HL-60 (cell line): ENCODE results near the gene JTB.
A peak's percentile ranks its signal among the peaks of the same experiment; 100 is the strongest.

Experiments used
- DNase-seq, 2 experiments: peaks; one replicate each; pipeline ENCODE4 v3.0.0-alpha.2; 2010 to 2020; ENCODE audit warnings: low read depth in 1 of 2, low spot score in 1 of 2
- H3K27ac ChIP-seq: fragments of 250-450 bp; sonication (Bioruptor Pico); replicated peaks from 2 replicates; pipeline ENCODE4 v1.5.1; 2020; ENCODE audit warnings: mild to moderate bottlenecking, moderate library complexity
- H3K27me3 ChIP-seq: fragments of 250-450 bp; sonication (Bioruptor Pico); 2 replicates; pipeline ENCODE4 v1.5.1; 2021; ENCODE audit warnings: mild to moderate bottlenecking, moderate library complexity; ENCODE audit not compliant: insufficient read depth, poor library complexity, severe bottlenecking
- H3K4me3 ChIP-seq: replicated peaks from 2 replicates; pipeline ENCODE4 v1.5.1; 2011; ENCODE audit warnings: mild to moderate bottlenecking, control low read depth, low read length; ENCODE audit not compliant: insufficient read depth
- GABPA ChIP-seq: IDR thresholded peaks from 2 replicates; pipeline ENCODE4 v1.6.1; 2012; ENCODE audit warnings: low read depth
- POLR2AphosphoS5 ChIP-seq: IDR thresholded peaks from 2 replicates; pipeline ENCODE4 v1.6.1; 2012; ENCODE audit warnings: low read depth
- SPI1 ChIP-seq: IDR thresholded peaks from 2 replicates; pipeline ENCODE4 v1.6.1; 2012; ENCODE audit warnings: low read depth, mild to moderate bottlenecking, borderline replicate concordance
- TF ChIP-seq, protein P1 (sequence below): IDR thresholded peaks from 2 replicates; pipeline ENCODE4 v1.6.1; 2012; ENCODE audit warnings: low read depth; ENCODE audit not compliant: insufficient replicate concordance
- TF ChIP-seq, protein P2 (sequence below): IDR thresholded peaks from one replicate; pipeline ENCODE4 v1.5.1; 2011; ENCODE audit warnings: low read length, control low read depth, inconsistent platforms; ENCODE audit not compliant: insufficient read depth

The JTB gene

DNA sequence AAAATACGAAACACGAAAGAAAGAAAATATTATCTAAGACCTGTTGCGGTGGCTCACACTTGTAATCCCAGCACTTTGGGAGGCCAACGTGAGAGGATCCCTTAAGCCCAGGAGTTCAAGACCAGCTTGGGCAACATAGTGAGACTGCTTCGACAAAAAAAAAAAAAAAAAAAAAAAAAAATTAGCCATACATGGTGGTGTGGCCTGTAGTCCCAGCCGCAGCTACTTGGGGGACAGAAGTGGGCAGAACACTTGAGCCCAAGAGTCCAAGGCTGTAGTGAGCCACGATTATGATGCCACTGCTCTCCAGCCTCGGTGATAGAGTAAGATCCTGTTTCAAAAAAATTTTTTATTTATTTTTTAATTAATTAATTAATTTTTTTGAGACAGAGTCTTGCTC, 10.1 kb upstream of the JTB start:
- Histone ChIP-seq H3K27me3 (no peaks in the 10 kb centered on the region), H3K4me3 (peak overlapping the region; percentile 8; the same call in 1 of the 2 replicates), H3K27ac (no peak overlapping the region; the same call in 1 of the 2 replicates)
- TF ChIP-seq, protein P1, sequence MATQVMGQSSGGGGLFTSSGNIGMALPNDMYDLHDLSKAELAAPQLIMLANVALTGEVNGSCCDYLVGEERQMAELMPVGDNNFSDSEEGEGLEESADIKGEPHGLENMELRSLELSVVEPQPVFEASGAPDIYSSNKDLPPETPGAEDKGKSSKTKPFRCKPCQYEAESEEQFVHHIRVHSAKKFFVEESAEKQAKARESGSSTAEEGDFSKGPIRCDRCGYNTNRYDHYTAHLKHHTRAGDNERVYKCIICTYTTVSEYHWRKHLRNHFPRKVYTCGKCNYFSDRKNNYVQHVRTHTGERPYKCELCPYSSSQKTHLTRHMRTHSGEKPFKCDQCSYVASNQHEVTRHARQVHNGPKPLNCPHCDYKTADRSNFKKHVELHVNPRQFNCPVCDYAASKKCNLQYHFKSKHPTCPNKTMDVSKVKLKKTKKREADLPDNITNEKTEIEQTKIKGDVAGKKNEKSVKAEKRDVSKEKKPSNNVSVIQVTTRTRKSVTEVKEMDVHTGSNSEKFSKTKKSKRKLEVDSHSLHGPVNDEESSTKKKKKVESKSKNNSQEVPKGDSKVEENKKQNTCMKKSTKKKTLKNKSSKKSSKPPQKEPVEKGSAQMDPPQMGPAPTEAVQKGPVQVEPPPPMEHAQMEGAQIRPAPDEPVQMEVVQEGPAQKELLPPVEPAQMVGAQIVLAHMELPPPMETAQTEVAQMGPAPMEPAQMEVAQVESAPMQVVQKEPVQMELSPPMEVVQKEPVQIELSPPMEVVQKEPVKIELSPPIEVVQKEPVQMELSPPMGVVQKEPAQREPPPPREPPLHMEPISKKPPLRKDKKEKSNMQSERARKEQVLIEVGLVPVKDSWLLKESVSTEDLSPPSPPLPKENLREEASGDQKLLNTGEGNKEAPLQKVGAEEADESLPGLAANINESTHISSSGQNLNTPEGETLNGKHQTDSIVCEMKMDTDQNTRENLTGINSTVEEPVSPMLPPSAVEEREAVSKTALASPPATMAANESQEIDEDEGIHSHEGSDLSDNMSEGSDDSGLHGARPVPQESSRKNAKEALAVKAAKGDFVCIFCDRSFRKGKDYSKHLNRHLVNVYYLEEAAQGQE = no peak
- TF ChIP-seq POLR2AphosphoS5 = no peak
- no peak for DNase-seq

DNA sequence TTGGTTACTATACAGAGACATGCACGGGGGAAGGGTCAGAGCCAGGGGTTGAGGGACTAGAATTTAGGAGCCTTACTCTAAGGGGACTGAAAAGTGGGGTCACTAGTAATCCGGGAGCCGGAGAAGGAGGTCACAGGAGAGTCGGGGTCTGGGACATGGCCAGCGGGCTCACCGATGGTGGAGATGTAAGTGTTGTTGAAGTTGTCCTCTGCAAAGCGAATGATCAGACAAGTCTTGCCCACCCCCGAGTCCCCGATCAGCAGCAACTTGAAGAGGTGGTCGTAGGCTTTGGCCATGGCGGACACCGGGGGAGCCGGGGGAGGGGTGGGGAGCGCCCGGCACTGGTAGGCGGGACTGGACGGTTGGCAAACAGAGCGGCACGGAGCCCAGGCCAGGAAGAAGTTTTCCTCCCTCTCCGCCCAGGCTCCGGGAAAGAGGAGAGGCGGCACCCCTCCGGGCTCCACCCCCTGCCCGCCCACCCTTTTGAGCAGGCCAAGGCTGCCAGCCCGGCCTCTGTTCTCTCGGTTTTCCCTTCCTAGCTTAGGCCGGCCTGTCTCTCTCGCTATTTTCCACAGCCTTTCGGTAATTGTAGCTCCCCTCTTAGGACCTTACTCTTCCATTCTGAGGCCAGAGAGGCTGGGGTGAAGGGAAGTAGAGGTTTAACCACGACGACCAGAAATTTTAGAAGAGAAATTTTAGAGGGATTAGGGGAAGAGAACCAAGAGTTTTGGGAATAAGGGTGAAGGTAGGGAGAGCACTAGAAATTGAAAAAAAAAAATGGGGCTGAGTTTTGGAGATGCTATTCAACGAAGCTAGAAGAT, 8.7 kb upstream of the JTB start, which contains the start of gene RAB13:
Gene RAB13 (minus strand): TSS at position 399 of the 821 bp plus-strand sequence. CDS start 103 bp downstream, at position 296.
- H3K27ac ChIP-seq = peak within 1 kb of the TSS; percentile 60
- no peak for DNase-seq
- H3K4me3 ChIP-seq = peak within 1 kb of the TSS; percentile 11
- TF ChIP-seq SPI1 (no peak), GABPA (no peak), POLR2AphosphoS5 (no peak)
- TF ChIP-seq, protein P1 = no peak
- TF ChIP-seq, protein P2, sequence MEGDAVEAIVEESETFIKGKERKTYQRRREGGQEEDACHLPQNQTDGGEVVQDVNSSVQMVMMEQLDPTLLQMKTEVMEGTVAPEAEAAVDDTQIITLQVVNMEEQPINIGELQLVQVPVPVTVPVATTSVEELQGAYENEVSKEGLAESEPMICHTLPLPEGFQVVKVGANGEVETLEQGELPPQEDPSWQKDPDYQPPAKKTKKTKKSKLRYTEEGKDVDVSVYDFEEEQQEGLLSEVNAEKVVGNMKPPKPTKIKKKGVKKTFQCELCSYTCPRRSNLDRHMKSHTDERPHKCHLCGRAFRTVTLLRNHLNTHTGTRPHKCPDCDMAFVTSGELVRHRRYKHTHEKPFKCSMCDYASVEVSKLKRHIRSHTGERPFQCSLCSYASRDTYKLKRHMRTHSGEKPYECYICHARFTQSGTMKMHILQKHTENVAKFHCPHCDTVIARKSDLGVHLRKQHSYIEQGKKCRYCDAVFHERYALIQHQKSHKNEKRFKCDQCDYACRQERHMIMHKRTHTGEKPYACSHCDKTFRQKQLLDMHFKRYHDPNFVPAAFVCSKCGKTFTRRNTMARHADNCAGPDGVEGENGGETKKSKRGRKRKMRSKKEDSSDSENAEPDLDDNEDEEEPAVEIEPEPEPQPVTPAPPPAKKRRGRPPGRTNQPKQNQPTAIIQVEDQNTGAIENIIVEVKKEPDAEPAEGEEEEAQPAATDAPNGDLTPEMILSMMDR = no peak
- H3K27me3 ChIP-seq = no peaks in the 10 kb centered on the region

DNA sequence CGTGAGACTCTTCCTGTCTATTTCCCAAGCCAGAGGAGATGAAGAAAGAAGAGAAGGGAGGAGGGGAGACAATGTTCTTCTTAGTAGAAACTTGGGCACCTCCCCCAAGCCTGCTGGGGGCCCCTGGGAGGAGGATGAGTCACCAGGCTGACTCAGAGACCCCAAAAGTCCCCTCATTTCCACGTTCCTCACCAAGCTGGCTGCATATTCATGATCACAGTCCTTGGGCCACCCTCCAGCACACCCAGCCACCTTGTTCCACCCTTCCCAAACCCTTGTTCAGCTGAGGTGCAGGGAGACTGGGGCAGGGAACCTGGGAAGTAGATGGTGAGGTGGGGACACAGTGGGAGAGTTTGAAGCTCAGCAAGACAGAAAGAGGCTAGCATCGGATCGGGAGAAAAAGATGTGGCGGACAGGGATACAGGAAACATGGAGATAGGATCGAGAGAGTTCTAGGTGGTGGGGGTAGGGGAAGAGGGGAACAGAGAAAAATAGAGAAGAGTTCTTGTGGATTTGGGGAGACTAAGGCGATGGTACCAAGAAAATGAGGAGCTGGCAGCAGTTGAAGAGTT, 8.0 kb upstream of the JTB start:
- no peak overlapping the region for H3K4me3 ChIP-seq
- no peak overlapping the region for H3K27ac ChIP-seq
- no peaks in the 10 kb centered on the region for H3K27me3 ChIP-seq
- no peak for TF ChIP-seq GABPA
- no peak for TF ChIP-seq SPI1
- TF ChIP-seq POLR2AphosphoS5 = no peak
- TF ChIP-seq, protein P2 = no peak
- TF ChIP-seq, protein P1 = no peak
- no peak for DNase-seq
